Stimulated activated CD8-positive, alpha-beta memory T cell treated with anti-CD3 and anti-CD28 coated beads, Interleukin-12 subunit alpha, Interleukin-12 subunit beta, amount 100 ng/mL, for 24 hours (primary cell): ENCODE measurements around the gene SAMMSON.

Experiments used
- DNase-seq: peaks from one replicate; pipeline ENCODE4 v3.0.0-alpha.2; 2020; ENCODE audit errors: extremely low read depth

SAMMSON gene

GRCh38 chr3:70090322-70090913, 90.9 kb downstream of the SAMMSON start:
- no peak for DNase-seq

- DNase-seq = no peak
Observed at GRCh38 chr3:70094197-70094596, 94.7 kb downstream of the SAMMSON start.

- DNase-seq = no peak
Observed at GRCh38 chr3:70095260-70095659, 95.7 kb downstream of the SAMMSON start.

GRCh38 chr3:70096376-70097066, 97.0 kb downstream of the SAMMSON start:
- no peak for DNase-seq

- no peak for DNase-seq
Observed at GRCh38 chr3:70097084-70097483, 97.6 kb downstream of the SAMMSON start.

- DNase-seq = no peak
Observed at GRCh38 chr3:70108072-70108471, 108.5 kb downstream of the SAMMSON start.

- DNase-seq = no peak
Observed at GRCh38 chr3:70108546-70108945, 109.0 kb downstream of the SAMMSON start.

GRCh38 chr3:70110066-70110465, 110.5 kb downstream of the SAMMSON start:
- no peak for DNase-seq

- DNase-seq = no peak
Observed at GRCh38 chr3:70111411-70111810, 111.9 kb downstream of the SAMMSON start.

GRCh38 chr3:70112751-70113150, 113.2 kb downstream of the SAMMSON start:
- no peak for DNase-seq

GRCh38 chr3:70114431-70114830, 114.9 kb downstream of the SAMMSON start:
- DNase-seq = no peak

GRCh38 chr3:70119879-70120278, 120.3 kb downstream of the SAMMSON start:
- no peak for DNase-seq
